HL-60 (cell line): ENCODE measurements around the gene MAP3K4.

Experiments
- GABPA ChIP-seq: IDR thresholded peaks from 2 replicates; pipeline ENCODE4 v1.6.1; 2012; ENCODE audit warnings: low read depth
- POLR2AphosphoS5 ChIP-seq: IDR thresholded peaks from 2 replicates; pipeline ENCODE4 v1.6.1; 2012; ENCODE audit warnings: low read depth
- TF ChIP-seq, protein P1 (sequence below): IDR thresholded peaks from one replicate; pipeline ENCODE4 v1.5.1; 2011; ENCODE audit warnings: low read length, control low read depth, inconsistent platforms; ENCODE audit not compliant: insufficient read depth
- TF ChIP-seq, protein P2 (sequence below): IDR thresholded peaks from 2 replicates; pipeline ENCODE4 v1.6.1; 2012; ENCODE audit warnings: low read depth; ENCODE audit not compliant: insufficient replicate concordance

DNA sequence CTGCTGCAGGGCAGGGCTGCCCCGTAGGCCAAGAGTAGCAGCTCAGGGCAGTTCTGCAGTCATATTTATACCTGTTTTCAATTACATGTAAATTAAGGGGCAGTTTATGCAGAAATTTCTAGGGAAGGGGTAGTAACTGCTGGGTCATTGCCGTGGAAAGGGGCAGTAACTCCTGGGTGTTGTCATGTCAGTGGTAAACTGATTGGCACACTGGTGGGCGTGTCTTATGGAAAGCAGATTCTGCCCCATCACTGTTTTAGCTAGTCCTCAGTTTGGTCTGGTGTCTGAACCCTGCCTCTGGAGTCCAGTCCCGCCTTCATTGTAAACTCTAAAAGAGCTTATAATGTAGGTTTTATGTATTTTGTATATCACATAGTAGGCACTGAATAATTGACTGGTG, 22.1 kb downstream of the MAP3K4 start:
- TF ChIP-seq, protein P1, sequence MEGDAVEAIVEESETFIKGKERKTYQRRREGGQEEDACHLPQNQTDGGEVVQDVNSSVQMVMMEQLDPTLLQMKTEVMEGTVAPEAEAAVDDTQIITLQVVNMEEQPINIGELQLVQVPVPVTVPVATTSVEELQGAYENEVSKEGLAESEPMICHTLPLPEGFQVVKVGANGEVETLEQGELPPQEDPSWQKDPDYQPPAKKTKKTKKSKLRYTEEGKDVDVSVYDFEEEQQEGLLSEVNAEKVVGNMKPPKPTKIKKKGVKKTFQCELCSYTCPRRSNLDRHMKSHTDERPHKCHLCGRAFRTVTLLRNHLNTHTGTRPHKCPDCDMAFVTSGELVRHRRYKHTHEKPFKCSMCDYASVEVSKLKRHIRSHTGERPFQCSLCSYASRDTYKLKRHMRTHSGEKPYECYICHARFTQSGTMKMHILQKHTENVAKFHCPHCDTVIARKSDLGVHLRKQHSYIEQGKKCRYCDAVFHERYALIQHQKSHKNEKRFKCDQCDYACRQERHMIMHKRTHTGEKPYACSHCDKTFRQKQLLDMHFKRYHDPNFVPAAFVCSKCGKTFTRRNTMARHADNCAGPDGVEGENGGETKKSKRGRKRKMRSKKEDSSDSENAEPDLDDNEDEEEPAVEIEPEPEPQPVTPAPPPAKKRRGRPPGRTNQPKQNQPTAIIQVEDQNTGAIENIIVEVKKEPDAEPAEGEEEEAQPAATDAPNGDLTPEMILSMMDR, result no peak
- TF ChIP-seq POLR2AphosphoS5, result no peak
- TF ChIP-seq, protein P2, sequence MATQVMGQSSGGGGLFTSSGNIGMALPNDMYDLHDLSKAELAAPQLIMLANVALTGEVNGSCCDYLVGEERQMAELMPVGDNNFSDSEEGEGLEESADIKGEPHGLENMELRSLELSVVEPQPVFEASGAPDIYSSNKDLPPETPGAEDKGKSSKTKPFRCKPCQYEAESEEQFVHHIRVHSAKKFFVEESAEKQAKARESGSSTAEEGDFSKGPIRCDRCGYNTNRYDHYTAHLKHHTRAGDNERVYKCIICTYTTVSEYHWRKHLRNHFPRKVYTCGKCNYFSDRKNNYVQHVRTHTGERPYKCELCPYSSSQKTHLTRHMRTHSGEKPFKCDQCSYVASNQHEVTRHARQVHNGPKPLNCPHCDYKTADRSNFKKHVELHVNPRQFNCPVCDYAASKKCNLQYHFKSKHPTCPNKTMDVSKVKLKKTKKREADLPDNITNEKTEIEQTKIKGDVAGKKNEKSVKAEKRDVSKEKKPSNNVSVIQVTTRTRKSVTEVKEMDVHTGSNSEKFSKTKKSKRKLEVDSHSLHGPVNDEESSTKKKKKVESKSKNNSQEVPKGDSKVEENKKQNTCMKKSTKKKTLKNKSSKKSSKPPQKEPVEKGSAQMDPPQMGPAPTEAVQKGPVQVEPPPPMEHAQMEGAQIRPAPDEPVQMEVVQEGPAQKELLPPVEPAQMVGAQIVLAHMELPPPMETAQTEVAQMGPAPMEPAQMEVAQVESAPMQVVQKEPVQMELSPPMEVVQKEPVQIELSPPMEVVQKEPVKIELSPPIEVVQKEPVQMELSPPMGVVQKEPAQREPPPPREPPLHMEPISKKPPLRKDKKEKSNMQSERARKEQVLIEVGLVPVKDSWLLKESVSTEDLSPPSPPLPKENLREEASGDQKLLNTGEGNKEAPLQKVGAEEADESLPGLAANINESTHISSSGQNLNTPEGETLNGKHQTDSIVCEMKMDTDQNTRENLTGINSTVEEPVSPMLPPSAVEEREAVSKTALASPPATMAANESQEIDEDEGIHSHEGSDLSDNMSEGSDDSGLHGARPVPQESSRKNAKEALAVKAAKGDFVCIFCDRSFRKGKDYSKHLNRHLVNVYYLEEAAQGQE, result no peak
- no peak for TF ChIP-seq GABPA
